ENCODE results near the gene CD8A.

The CD8A gene

DNA sequence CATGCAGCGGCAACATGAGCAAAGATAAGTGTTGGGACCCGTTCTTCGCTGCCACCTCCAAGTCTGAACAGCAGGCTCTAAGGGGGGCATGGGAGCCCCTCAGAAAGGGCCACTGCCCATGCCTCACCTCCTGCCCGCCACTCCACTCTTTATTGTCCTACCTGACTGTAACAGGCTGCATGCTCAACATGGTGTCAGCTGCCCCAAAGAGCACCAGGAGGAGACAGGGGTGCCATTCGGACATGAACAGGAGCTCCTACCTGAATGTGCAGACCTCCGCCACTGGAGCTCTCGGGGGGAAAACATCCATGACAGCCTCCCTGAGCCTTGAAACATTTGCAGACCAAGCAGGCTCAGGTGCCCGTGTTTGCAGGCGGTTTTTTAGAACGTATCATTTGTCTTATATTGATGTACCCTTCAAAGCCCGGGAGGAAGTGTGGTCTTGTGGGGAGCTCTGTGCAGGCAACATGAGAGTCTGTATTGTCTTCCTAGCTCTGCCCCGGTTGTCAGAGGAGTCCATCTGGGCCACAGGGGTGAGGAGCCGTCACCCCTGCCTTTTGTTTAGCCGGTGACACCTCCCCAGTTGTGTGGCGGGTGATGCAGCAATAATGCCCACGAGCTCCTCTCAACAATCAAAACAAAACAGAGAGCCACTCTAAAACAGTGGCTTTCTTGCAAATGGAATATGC, 35.1 kb upstream of the CD8A start:
- Histone ChIP-seq H3K4me1 (ENCODE audit: low read length) (no peaks in the 10 kb centered on the region), H3K4me3 (ENCODE audit: low read length) (no peak overlapping the region), H3K79me2 (ENCODE audit: low read length) (no peaks in the 10 kb centered on the region), H3K27ac (ENCODE audit: low read length) (no peak overlapping the region), H2AFZ (ENCODE audit: low read depth, low read length) (no peak overlapping the region), H3K27me3 (ENCODE audit: low read depth, low read length) (no peaks in the 10 kb centered on the region), H3K36me3 (replicated peaks; ENCODE audit: low read depth, low read length) (no peaks in the 10 kb centered on the region), H4K20me1 (ENCODE audit: insufficient read depth, low read length) (no peaks in the 10 kb centered on the region), H3K9me3 (ENCODE audit: insufficient read depth, low read length) (0 out of 2 replicates have a peak, but pooled peaks cover 3% of the 10 kb centered on the region), H3K4me2 (ENCODE audit: low read length) (no peak overlapping the region), H3K9ac (ENCODE audit: low read length) (no peak overlapping the region)
- TF ChIP-seq EZH2phosphoT487 (IDR thresholded peaks at IDR 0.05; ENCODE audit: low read depth): no peak
- TF ChIP-seq, protein P1, sequence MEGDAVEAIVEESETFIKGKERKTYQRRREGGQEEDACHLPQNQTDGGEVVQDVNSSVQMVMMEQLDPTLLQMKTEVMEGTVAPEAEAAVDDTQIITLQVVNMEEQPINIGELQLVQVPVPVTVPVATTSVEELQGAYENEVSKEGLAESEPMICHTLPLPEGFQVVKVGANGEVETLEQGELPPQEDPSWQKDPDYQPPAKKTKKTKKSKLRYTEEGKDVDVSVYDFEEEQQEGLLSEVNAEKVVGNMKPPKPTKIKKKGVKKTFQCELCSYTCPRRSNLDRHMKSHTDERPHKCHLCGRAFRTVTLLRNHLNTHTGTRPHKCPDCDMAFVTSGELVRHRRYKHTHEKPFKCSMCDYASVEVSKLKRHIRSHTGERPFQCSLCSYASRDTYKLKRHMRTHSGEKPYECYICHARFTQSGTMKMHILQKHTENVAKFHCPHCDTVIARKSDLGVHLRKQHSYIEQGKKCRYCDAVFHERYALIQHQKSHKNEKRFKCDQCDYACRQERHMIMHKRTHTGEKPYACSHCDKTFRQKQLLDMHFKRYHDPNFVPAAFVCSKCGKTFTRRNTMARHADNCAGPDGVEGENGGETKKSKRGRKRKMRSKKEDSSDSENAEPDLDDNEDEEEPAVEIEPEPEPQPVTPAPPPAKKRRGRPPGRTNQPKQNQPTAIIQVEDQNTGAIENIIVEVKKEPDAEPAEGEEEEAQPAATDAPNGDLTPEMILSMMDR (IDR thresholded peaks at IDR 0.05; ENCODE audit: low read depth, low read length): no peak

DNA sequence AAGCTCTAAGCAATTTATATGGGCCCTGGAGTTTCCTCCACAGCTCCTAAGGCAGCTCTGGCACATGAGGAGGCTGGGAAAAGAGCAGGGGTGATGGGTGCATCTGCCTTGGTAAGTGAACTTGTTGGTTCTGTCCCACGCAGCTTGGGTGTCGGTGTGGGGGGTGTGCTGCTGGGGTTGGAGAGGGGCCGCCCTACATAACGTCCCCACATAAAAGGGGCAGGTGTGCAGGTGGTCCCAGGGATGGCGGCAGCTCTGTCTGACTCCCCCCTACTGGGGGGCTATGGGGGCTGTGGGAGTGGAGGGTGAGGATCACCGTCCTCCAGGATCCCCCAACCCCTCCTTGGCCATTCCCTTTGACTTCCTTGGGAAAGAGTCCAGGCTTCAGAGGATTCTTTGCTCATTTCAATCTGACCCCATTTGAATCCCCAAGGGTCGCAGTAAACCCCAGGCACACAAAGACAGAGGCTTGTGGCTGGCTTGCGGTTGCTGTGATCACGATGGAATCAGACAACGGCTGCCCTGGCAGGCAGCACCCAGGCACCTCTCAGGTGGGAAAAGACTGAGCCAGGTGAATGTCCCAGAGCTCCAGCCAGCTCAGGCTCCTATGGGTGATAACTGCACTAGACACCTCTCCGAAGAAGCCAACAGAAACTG, 34.5 kb upstream of the CD8A start:
- no peak overlapping the region for H2AFZ ChIP-seq (ENCODE audit: low read depth, low read length)
- H4K20me1 ChIP-seq (ENCODE audit: insufficient read depth, low read length): no peaks in the 10 kb centered on the region
- H3K4me3 ChIP-seq (ENCODE audit: low read length): no peak overlapping the region
- no peak overlapping the region for H3K4me2 ChIP-seq (ENCODE audit: low read length)
- H3K79me2 ChIP-seq (ENCODE audit: low read length): no peaks in the 10 kb centered on the region
- H3K27me3 ChIP-seq (ENCODE audit: low read depth, low read length): no peaks in the 10 kb centered on the region; the same call in 1 of the 2 replicates
- no peaks in the 10 kb centered on the region for H3K4me1 ChIP-seq (ENCODE audit: low read length)
- H3K9ac ChIP-seq (ENCODE audit: low read length): no peak overlapping the region
- H3K9me3 ChIP-seq (ENCODE audit: insufficient read depth, low read length): 0 out of 2 replicates have a peak, but pooled peaks cover 3% of the 10 kb centered on the region
- H3K27ac ChIP-seq (ENCODE audit: low read length): no peak overlapping the region
- no peak for TF ChIP-seq EZH2phosphoT487 (IDR thresholded peaks at IDR 0.05; ENCODE audit: low read depth)
- TF ChIP-seq, protein P1 (IDR thresholded peaks at IDR 0.05; ENCODE audit: low read depth, low read length): no peak
- H3K36me3 ChIP-seq (replicated peaks; ENCODE audit: low read depth, low read length): no peaks in the 10 kb centered on the region

GRCh38 chr2:86822668-86823345, 32.1 kb upstream of the CD8A start:
- H3K36me3 ChIP-seq (replicated peaks; ENCODE audit: low read depth, low read length): no peaks in the 10 kb centered on the region
- H3K4me1 ChIP-seq (ENCODE audit: low read length): no peaks in the 10 kb centered on the region
- 0 out of 2 replicates have a peak, but pooled peaks cover 3% of the 10 kb centered on the region for H3K9me3 ChIP-seq (ENCODE audit: insufficient read depth, low read length)
- no peak overlapping the region for H3K4me2 ChIP-seq (ENCODE audit: low read length)
- TF ChIP-seq EZH2phosphoT487 (IDR thresholded peaks at IDR 0.05; ENCODE audit: low read depth): no peak
- TF ChIP-seq, protein P1 (IDR thresholded peaks at IDR 0.05; ENCODE audit: low read depth, low read length): no peak
- H2AFZ ChIP-seq (ENCODE audit: low read depth, low read length): no peak overlapping the region
- no peak overlapping the region for H3K4me3 ChIP-seq (ENCODE audit: low read length)
- peaks cover 13% of the 10 kb centered on the region for H3K27me3 ChIP-seq (ENCODE audit: low read depth, low read length)
- H3K27ac ChIP-seq (ENCODE audit: low read length): no peak overlapping the region
- no peaks in the 10 kb centered on the region for H4K20me1 ChIP-seq (ENCODE audit: insufficient read depth, low read length)
- no peaks in the 10 kb centered on the region for H3K79me2 ChIP-seq (ENCODE audit: low read length)
- no peak overlapping the region for H3K9ac ChIP-seq (ENCODE audit: low read length)

GRCh38 chr2:86821842-86822241, 31.1 kb upstream of the CD8A start:
- Histone ChIP-seq H3K36me3 (replicated peaks; ENCODE audit: low read depth, low read length) (no peaks in the 10 kb centered on the region), H3K4me3 (ENCODE audit: low read length) (no peak overlapping the region), H3K27me3 (ENCODE audit: low read depth, low read length) (peaks cover 13% of the 10 kb centered on the region), H3K4me1 (ENCODE audit: low read length) (no peaks in the 10 kb centered on the region), H3K9ac (ENCODE audit: low read length) (no peak overlapping the region), H3K9me3 (ENCODE audit: insufficient read depth, low read length) (0 out of 2 replicates have a peak, but pooled peaks cover 3% of the 10 kb centered on the region), H3K4me2 (ENCODE audit: low read length) (no peak overlapping the region), H2AFZ (ENCODE audit: low read depth, low read length) (no peak overlapping the region), H3K79me2 (ENCODE audit: low read length) (no peaks in the 10 kb centered on the region), H4K20me1 (ENCODE audit: insufficient read depth, low read length) (no peaks in the 10 kb centered on the region), H3K27ac (ENCODE audit: low read length) (no peak overlapping the region)
- TF ChIP-seq, protein P1 (IDR thresholded peaks at IDR 0.05; ENCODE audit: low read depth, low read length): no peak
- no peak for TF ChIP-seq EZH2phosphoT487 (IDR thresholded peaks at IDR 0.05; ENCODE audit: low read depth)
